Smooth muscle cell (in vitro differentiated cells): ENCODE data around the gene DCLRE1C. TPM values are rescaled to one million over a fixed set of nuclear protein-coding genes. Genes with fewer than 3 reads are reported as not detected.
"Not testable (repeated sequence)": the region's sequence is repeated elsewhere in the genome, so short reads cannot be mapped to it uniquely, and the experiment has no call there.

Experiments
- DNase-seq: peaks from one replicate; lab custom pipeline; 2025; ENCODE audit not compliant: unreplicated experiment; lab: John Stamatoyannopoulos, UW
- H2AFZ ChIP-seq: fragments of 200-600 bp; sonication (generic); 2 replicates; pipeline ENCODE4 v1.6.0; 2016; ENCODE audit warnings: antibody characterized with exemption, low read depth, mild to moderate bottlenecking
- H3F3A ChIP-seq: fragments of 200-600 bp; sonication (generic); 2 replicates; pipeline ENCODE4 v1.6.0; 2017; ENCODE audit warnings: antibody characterized with exemption, low read depth
- H3K27ac ChIP-seq: fragments of 200-600 bp; sonication (generic); 2 replicates; pipeline ENCODE4 v1.5.1; 2016; ENCODE audit warnings: low read depth, mild to moderate bottlenecking
- H3K27me3 ChIP-seq: fragments of 200-600 bp; sonication (generic); 2 replicates; pipeline ENCODE4 v1.6.1; 2016; ENCODE audit warnings: low read depth, mild to moderate bottlenecking
- H3K36me3 ChIP-seq: fragments of 200-600 bp; sonication (generic); 2 replicates; pipeline ENCODE4 v1.5.1; 2016; ENCODE audit warnings: low read depth
- H3K4me1 ChIP-seq: fragments of 200-600 bp; sonication (generic); 2 replicates; pipeline ENCODE4 v1.5.1; 2016; ENCODE audit warnings: low read depth
- H3K4me2 ChIP-seq: fragments of 200-600 bp; sonication (generic); 2 replicates; pipeline ENCODE4 v1.6.0; 2016; ENCODE audit warnings: mild to moderate bottlenecking
- H3K4me3 ChIP-seq: fragments of 200-600 bp; sonication (generic); 2 replicates; pipeline ENCODE4 v1.5.1; 2016; ENCODE audit warnings: mild to moderate bottlenecking
- H3K79me2 ChIP-seq: fragments of 200-600 bp; sonication (generic); 2 replicates; pipeline ENCODE4 v1.6.0; 2016; ENCODE audit warnings: low read depth, mild to moderate bottlenecking
- H3K9ac ChIP-seq: fragments of 200-600 bp; sonication (generic); 2 replicates; pipeline ENCODE4 v1.6.0; 2016; ENCODE audit warnings: low read depth
- H3K9me3 ChIP-seq: fragments of 200-600 bp; sonication (generic); replicated peaks from 2 replicates; pipeline ENCODE4 v1.5.1; 2016; ENCODE audit warnings: low read depth
- H4K20me1 ChIP-seq: fragments of 200-600 bp; sonication (generic); 2 replicates; pipeline ENCODE4 v1.6.0; 2016; ENCODE audit warnings: low read depth
- CTCF ChIP-seq: fragments of 200-600 bp; sonication (generic); IDR thresholded peaks from 2 replicates; pipeline ENCODE4 v1.5.1; 2017; ENCODE audit warnings: borderline replicate concordance, mild to moderate bottlenecking, antibody characterized with exemption; ENCODE audit not compliant: insufficient read depth, poor library complexity, severe bottlenecking
- WGBS: methylation state at CpG from one replicate; pipeline ENCODE4 v1.1.7; 2016; ENCODE audit warnings: low lambda C conversion rate; 5-methylcytosine and 5-hydroxymethylcytosine counted together
- polyA plus RNA-seq: library from polyadenylated mRNA; unstranded; fragments of >200 nt; fragmentation: Nextera tagmentation; extraction: Ambion mirVana; gene quantifications from 2 replicates; pipeline ENCODE4 v1.2.1, GENCODE V29; 2016
- total RNA-seq: library from RNA; depleted of rRNA; stranded (reverse); fragments of >200 nt; gene quantifications from 2 replicates; pipeline ENCODE4 v1.2.3, GENCODE V29; 2014

Gene DCLRE1C
- total RNA-seq (7.0 and 7.6 TPM in 2 replicates), polyA plus RNA-seq (6.9 and 7.0 TPM in 2 replicates)

DNA sequence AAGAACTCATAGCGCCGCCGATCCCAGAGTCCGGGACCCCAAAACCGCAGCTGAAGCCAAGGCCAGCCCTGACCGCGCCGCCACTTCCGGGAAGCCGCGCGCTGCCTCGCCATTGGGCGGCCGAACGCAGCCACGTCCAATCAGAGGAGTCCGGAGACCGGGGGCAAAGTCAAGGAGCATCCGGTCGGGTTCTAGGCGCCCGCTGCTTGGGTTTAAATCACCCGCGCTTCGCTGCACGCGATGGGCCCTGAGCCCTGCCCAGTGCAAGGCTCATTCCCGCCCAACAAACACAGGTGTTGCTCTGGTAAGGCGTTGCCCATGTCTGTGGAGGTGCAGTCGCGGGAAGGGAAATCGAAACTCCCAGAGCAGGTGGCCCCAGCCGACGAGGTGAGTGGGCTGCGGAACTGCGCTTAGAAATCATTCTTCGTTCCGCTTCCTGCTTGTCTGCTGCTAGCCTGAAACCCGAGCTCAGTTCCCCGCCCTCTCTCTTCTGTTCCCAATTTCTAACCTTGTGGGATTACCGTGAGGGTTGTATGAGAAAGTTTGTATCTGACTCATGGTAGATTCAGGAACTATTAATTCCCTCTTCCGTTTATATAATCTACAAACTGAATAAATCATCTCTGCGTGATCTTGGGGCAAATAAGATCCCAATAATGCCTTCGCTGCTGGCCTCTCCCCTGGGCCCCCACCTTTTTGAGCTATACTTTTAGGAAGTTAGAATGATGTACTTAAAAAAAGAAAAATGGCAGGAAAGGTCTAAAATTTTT lies at the start of gene DCLRE1C:
DCLRE1C (minus strand) TSS at position 96 of the 770 bp plus-strand sequence; CDS start at position 10, 86 bp downstream.
- no peaks in the 10 kb centered on the region for H3K4me1 ChIP-seq
- peaks cover 11% of the 10 kb centered on the region for H3K79me2 ChIP-seq
- peak within 1 kb of the TSS; percentile 56 for H3K27ac ChIP-seq
- H3F3A ChIP-seq: no peaks in the 10 kb centered on the region
- no peaks in the 10 kb centered on the region for H3K27me3 ChIP-seq
- no peaks in the 10 kb centered on the region for H3K9me3 ChIP-seq
- peak within 1 kb of the TSS; percentile 64 for H3K4me3 ChIP-seq
- H3K36me3 ChIP-seq: no peaks in the 10 kb centered on the region
- H4K20me1 ChIP-seq: peaks cover 8% of the 10 kb centered on the region
- H2AFZ ChIP-seq: peak within 1 kb of the TSS; percentile 87
- WGBS: under 1% methylated on average over 45 of the region's 45 CpGs
- TF ChIP-seq CTCF: no peak
- peak within 1 kb of the TSS; percentile 90 for H3K4me2 ChIP-seq
- H3K9ac ChIP-seq: peak within 1 kb of the TSS; percentile 23
- DNase-seq: peak; percentile 69

DNA sequence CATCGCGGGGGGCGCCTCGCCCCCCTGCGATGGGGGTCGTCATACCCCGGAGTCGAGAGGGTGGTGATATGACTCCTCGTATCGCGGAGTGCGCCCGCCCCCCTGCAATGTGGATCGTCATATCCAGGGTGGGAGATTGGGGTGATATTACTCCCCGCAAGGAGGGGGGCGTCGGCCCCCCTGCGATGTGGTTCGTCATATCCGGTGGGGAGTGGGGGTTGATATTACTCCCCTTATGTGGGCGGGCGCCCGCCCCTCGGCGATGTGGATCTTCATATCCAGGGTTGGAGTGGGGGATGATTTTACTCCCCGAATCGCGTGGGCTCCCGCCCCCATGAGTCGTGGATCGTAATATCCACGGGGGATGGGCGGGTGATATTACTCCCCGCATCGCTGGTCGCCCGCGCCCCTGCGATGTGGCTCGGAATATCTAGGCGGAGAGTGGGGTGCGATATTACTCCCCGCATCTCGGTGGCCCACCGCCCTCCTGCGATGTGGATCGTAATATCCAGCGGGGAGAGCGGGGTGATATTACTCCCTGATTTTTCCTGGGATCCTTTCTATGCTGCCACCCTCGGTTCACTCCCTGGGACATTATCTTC lies 42.2 kb upstream of the DCLRE1C start:
- no peaks in the 10 kb centered on the region for H3K27me3 ChIP-seq
- no peaks in the 10 kb centered on the region for H4K20me1 ChIP-seq
- no peak overlapping the region for H2AFZ ChIP-seq
- H3K4me2 ChIP-seq: no peak overlapping the region
- no peak overlapping the region for H3K27ac ChIP-seq
- H3K4me3 ChIP-seq: no peak overlapping the region
- no peaks in the 10 kb centered on the region for H3F3A ChIP-seq
- no peak for TF ChIP-seq CTCF
- H3K9me3 ChIP-seq: no peaks in the 10 kb centered on the region
- 94% methylated on average over 48 of the region's 50 CpGs for whole genome bisulfite sequencing
- H3K4me1 ChIP-seq: no peaks in the 10 kb centered on the region
- H3K9ac ChIP-seq: no peak overlapping the region
- no peaks in the 10 kb centered on the region for H3K79me2 ChIP-seq
- no peak for DNase-seq
- H3K36me3 ChIP-seq: no peaks in the 10 kb centered on the region

DNA sequence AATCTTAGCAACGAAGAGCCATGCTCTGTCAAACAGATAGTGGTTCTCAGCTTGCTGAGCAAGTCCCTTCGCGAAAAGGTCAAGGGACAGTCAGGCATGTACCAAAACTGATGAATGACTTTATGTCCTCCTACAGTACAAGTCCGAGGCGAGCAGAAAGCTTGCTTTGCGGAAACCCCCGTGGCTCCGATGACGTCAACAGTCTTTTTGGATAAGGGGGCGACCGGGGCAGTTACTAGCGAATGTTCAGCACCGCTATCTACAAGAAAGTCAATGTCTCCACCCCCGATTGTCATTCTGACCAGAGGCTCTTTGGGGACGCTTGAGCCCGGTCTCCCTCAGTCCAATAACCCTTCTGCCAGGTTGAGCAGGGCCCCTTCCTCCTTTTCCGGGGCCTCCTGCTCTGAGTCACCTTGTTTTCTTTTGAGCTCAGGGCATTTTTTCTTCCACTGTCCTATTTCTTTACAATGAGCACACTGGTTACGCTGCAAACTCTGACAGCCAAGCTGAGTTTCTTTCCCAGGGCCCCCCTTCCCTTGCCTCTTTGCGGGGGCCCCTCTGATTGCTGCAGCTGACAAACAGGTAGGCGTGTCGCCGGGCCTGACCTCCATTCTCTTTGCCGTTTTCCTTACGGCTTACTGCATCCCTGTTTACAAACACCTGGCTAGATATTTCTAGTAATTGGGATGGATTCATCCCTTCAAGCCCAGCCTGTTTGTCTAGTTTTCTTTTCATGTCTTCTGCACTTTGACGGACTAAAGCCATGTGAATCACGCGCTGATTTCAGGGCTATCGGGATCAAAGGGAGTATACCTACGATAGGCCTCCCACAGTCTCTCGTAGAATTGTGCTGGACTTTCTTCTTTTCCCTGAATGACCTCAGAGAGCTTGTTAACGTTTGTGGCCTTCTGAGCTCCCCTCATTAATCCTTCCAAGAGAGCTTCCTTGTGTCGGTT lies 39.9 kb upstream of the DCLRE1C start:
- not testable (repeated sequence) for H3F3A ChIP-seq, H3K9me3 ChIP-seq, H3K4me1 ChIP-seq, H3K36me3 ChIP-seq, H3K9ac ChIP-seq, H3K27me3 ChIP-seq, DNase-seq, H3K4me2 ChIP-seq, H4K20me1 ChIP-seq, H3K4me3 ChIP-seq, H2AFZ ChIP-seq, H3K79me2 ChIP-seq, H3K27ac ChIP-seq
- 72% methylated on average over 32 of the region's 32 CpGs for WGBS

DNA sequence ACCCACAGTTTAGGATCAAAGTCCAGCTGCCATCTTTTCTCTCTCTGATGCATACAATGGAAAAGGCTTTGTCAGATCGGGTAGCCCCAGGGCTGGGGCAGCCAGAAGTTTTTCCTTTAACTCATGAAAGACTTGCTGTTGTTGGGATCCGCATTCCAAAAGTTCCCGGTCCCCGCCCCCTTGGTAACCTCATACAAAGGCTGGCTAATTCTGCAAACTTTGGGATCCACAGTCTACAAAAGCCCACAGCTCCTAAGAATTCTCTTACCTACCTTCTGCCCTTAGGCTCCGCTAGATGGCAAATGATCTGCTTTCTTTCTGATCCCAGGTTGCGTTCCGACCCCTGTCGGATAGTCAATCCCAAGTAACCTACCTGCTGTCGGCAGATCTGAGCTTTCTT lies 38.4 kb upstream of the DCLRE1C start:
- not testable (repeated sequence) for H3K9me3 ChIP-seq, H3K27me3 ChIP-seq, H3K27ac ChIP-seq, H3K4me1 ChIP-seq, H3K36me3 ChIP-seq, H2AFZ ChIP-seq, H3K4me3 ChIP-seq, H3K9ac ChIP-seq, H3K4me2 ChIP-seq, DNase-seq, H3F3A ChIP-seq, H3K79me2 ChIP-seq, H4K20me1 ChIP-seq
- 80% methylated on average over 9 of the region's 9 CpGs for WGBS
